HG02885 (cell line): ENCODE data around the gene SLC13A2.
A peak's percentile ranks its signal among the peaks of the same experiment; 100 is the strongest.

Experiments used
- ATAC-seq: cut with Tn5 transposase; IDR thresholded peaks from one replicate; pipeline ENCODE4 v1.9.1; 2021; ENCODE audit warnings: mild to moderate bottlenecking; ENCODE audit not compliant: unreplicated experiment, poor library complexity

The SLC13A2 gene

GRCh38 chr17:28491860-28492259 lies 18.4 kb downstream of the SLC13A2 start:
- no peak for ATAC-seq

- no peak for ATAC-seq
These were observed 19.2 kb downstream of the SLC13A2 start for GRCh38 chr17:28492352-28493310.

GRCh38 chr17:28493460-28493859 lies 20.0 kb downstream of the SLC13A2 start:
- ATAC-seq: no peak

GRCh38 chr17:28494445-28495188 lies 21.2 kb downstream of the SLC13A2 start:
- no peak for ATAC-seq

- no peak for ATAC-seq
These were observed 22.2 kb downstream of the SLC13A2 start for GRCh38 chr17:28495635-28496034.

GRCh38 chr17:28497931-28498330 lies 24.5 kb downstream of the SLC13A2 start:
- no peak for ATAC-seq

GRCh38 chr17:28498652-28499363 lies 25.4 kb downstream of the SLC13A2 start:
- ATAC-seq: no peak

- ATAC-seq: no peak
These were observed 25.9 kb downstream of the SLC13A2 start for GRCh38 chr17:28499364-28499664.

GRCh38 chr17:28499684-28500357 lies 26.4 kb downstream of the SLC13A2 start:
- ATAC-seq: no peak

GRCh38 chr17:28500712-28501379 lies 27.4 kb downstream of the SLC13A2 start:
- ATAC-seq: peak; percentile 66

- no peak for ATAC-seq
These were observed 28.2 kb downstream of the SLC13A2 start for GRCh38 chr17:28501421-28502284.

- ATAC-seq: no peak
These were observed 30.0 kb downstream of the SLC13A2 start for GRCh38 chr17:28503420-28503819.

GRCh38 chr17:28505986-28506665 lies 32.7 kb downstream of the SLC13A2 start, which contains the start of gene FOXN1:
Gene FOXN1, plus strand, starts transcription at chr17:28506348. Its CDS starts 17,622 bp downstream, at chr17:28523970.
- no peak for ATAC-seq

GRCh38 chr17:28506763-28507487 lies 33.5 kb downstream of the SLC13A2 start:
- ATAC-seq: no peak

GRCh38 chr17:28507567-28508203 lies 34.2 kb downstream of the SLC13A2 start:
- ATAC-seq: no peak

GRCh38 chr17:28508211-28508724 lies 34.8 kb downstream of the SLC13A2 start:
- no peak for ATAC-seq

GRCh38 chr17:28509789-28510188 lies 36.3 kb downstream of the SLC13A2 start:
- ATAC-seq: no peak
